ENCODE results near the gene SRPRA.

DNA sequence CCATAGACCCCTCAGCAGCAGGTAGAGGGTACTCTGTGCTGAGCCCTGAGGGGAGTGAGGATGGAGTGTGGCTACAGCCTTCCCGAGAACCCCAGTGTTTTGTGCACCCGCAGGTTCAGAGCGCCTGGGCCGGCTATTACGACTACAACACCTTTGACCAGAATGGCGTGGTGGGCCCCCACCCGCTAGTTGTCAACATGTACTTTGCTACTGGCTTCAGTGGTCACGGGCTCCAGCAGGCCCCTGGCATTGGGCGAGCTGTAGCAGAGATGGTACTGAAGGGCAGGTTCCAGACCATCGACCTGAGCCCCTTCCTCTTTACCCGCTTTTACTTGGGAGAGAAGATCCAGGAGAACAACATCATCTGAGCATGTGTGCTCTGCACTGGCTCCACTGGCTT lies 8.6 kb upstream of the SRPRA start:
- TF ChIP-seq, protein P1, sequence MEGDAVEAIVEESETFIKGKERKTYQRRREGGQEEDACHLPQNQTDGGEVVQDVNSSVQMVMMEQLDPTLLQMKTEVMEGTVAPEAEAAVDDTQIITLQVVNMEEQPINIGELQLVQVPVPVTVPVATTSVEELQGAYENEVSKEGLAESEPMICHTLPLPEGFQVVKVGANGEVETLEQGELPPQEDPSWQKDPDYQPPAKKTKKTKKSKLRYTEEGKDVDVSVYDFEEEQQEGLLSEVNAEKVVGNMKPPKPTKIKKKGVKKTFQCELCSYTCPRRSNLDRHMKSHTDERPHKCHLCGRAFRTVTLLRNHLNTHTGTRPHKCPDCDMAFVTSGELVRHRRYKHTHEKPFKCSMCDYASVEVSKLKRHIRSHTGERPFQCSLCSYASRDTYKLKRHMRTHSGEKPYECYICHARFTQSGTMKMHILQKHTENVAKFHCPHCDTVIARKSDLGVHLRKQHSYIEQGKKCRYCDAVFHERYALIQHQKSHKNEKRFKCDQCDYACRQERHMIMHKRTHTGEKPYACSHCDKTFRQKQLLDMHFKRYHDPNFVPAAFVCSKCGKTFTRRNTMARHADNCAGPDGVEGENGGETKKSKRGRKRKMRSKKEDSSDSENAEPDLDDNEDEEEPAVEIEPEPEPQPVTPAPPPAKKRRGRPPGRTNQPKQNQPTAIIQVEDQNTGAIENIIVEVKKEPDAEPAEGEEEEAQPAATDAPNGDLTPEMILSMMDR (IDR thresholded peaks at IDR 0.05): no peak
- no peak for TF ChIP-seq POLR2A (IDR thresholded peaks at IDR 0.05)

Measured in adrenal gland (tissue), 5 donors.